Activated CD4-positive, alpha-beta T cell treated with anti-CD3 and anti-CD28 coated beads, Interleukin-2, amount 50 U/mL, for 16 hours (primary cell): ENCODE results near the gene PANK4.

Experiments
- DNase-seq: peaks from one replicate; pipeline ENCODE4 v3.0.0-alpha.2; 2020

The PANK4 gene

DNA sequence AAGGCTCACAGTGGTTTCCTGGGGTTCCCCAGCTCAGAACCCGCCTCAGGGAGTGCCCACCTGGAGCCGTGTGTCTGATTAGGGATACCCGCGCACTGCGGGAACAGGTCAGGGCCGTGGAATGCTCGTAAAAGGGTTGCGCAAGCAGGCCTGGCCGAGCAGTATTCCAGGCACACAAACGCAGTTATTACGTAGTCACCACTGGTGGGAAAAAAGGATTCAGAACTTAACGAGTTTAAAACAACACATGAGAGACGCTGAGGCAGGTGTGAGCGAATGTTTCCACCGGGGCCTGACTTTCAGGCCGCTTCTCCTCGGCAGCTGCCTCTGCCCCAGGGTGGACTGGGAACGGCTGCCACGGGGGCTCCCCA, 32.1 kb downstream of the PANK4 start:
- no peak for DNase-seq

DNA sequence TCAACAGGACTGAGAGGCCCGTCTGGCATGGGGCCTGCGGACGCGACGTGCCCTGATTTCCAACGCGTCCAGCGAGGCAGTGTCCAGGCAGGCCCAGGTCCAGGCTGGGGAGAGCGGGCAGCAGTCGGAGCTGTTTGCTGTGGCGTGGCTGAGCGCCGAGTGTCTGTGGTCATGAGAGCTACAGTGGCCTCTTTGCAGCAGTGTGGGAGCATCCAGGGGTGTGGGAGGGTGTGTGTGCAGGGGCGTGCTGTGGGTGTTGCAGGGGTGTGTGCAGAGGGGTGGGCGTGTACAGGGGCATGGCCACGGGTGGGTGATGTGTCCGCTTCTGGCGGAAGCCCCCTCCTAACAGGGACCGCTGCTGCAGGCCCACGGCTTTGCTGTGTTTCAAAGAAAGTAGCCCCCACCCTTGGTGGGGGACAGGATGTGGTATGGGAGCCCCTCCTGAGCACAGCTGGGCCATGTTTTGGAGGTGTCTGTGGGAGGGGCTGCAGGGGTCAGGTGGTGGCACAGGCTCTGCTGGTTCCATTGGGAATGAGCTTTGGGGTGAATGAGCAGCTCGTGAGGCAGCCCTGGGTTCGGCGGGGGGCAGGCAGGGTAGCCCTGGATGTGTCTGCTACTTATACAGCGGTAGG, 32.6 kb downstream of the PANK4 start:
- DNase-seq: no peak

DNA sequence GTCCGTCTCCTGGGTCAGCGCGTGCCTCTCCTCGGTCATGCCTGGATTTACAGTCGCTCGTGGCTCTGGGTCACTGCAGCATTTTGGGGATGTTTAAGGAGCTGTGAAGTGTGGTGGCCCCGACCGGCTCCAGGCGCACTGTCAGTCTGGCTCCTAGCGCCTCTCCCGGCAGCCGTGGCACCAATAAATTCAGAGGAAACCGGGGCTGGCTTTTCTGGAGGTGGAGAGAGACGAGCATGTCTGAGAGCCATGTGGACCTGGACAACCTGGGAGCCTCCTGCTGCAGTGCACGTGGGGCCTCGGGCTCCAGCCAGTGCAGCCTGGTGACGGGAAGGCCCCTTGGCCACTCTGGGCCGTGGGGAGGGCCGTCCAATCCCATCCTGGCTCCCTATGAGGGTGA, 33.2 kb downstream of the PANK4 start:
- no peak for DNase-seq

DNA sequence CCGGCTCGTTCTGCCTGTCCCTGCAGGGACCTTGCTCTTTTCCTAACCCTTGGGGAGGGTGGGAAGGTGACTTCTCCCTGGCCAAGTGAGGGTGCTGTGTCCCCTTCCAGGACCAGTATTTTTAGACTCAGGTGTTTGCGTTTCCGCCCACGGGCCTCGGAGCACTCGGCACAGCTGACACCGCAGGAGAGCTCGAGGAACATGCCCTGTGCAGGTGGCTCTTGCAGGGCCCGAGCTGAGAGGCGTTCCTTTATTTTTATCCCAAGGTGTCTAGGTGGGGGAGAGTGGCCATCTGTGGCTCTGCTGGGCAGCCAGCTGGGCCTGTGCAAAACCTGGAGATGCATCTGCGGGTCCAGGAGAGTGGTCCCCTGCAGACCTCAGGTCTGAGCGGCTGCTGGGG, 34.3 kb downstream of the PANK4 start:
- no peak for DNase-seq

DNA sequence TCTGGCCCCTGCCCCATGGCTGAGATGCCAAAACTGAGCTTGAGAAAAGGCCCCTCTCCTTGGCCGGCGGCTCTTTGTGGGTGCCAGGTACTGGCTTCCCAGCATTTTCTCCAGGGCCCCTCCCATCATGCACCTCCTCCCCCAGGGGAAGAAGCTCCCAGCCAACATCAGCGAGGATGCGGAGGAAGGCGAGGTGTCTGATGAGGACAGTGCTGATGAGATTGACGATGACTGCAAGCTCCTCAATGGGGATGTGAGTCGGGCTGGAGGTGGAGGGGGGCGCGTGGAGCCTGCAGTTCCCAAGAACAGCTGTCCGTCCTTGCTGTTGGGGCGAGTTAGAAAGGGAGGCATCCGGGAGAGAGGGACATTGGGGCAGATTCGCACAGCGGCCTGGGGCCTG, 36.8 kb downstream of the PANK4 start:
- DNase-seq: no peak

DNA sequence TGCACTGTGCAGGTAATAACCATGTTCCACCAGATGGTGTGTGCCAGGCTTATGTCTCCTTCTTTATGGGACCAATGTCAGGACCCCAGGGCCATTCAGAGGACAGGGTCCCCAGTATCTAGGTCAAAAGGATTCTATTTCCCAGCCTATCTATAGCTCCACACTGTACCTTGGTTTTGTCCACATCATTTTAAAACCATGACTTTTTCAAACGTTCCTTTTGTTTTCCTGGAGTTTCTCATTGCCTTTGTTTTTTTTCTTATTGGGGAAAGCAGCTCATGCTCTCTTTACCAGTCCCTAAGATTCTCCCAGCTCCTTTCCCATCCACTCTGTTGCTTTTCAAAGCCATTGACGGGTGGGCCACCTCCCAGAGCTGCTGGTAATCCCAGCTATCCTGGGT, 37.7 kb downstream of the PANK4 start:
- DNase-seq: no peak

DNA sequence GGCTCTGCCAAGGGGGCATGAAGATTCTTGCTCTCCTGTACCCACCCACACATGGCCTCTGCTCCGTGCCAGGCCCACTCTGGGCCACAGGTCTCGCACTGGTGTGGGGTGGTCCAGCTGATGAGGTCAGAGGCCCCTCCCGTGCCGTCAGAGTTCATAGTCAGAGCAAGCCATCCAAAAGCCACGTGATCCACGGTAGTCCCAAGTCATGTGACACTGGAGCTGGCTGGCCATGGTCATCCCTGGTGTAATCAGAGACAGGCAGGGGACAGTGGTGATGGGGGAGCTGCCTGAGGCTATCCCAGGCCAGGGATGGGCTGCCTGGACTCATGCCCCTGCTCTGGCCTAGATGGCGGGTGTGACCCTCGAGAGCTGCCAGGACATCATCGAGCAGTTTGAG, 39.8 kb downstream of the PANK4 start:
- no peak for DNase-seq

DNA sequence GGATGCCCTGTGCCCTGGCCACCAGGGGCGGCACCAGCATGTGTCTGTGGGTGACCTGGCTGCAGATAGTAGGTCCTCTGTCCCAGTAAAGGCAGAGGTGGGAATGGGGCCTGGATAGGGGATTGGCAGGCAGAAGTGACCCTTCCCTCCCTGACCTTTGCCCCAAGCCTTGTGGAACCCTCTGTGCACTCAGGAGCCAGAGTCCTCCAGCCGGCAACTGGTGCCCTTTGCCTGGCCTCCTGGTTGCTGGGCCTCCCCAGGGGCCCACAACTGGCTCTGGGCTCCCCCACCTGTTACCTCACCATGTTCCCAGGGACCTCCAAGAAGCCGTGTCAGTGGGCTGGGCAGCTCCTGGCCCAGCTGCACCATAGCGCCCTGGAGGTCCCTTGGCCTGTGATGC, 40.4 kb downstream of the PANK4 start:
- DNase-seq: no peak

DNA sequence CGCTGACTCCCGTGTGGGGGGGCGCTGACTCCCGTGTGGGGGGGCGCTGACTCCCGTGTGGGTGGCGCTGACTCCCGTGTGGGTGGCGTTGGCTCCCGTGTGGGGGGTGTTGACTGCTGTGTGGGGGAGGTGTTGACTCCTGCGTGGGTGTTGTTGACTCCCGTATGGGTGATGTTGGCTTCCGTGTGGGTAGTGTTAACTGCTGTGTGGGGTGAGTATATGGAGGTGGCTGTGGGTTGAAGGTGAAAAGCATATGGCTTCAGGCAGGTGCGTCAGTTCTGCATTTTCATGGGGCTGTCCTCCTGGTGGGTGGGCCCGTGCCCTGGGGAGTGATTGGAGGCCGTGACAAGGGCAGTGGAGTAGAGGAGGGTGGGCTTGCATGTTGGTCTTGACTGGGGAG, 42.4 kb downstream of the PANK4 start:
- no peak for DNase-seq

DNA sequence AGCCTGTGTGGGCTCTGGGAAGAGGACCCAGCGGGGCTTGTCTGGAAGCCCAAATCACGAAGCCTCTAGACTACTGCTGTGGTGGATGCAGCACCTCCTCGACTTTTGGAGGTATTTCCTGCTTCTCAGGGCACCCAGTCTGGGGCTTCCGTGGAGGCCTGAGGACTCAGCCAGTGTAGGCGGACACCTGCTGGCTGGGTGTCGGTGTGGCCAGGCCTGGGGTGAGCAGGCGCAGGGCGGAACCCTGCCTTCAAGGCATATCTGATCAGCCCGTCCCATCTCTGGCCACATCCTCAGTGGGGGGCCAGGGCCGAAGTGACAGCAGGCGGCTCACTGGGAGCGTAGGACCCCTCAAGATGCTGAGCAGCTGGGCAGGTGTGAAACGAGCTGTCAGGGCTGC, 43.4 kb downstream of the PANK4 start:
- DNase-seq: no peak

DNA sequence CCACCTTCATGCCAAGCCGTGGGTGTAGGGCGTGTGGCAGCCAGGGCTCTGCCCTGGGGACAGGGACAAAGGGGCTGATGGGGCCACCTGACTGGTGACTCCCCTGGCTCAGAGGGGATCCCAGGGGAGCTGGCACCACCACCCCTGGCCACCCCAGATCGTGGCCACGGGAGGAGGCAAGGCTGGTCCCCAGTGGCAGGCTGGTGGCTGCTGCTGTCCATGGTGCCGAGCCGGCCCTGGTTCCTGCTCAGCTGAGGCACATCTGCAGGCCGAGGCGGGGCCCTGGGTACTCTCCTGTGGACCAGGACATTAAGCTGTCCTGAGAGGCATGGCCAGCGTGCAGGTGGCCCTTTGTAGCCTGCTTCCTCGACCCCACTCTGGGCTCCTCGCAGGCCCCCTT, 43.8 kb downstream of the PANK4 start:
- DNase-seq: no peak

DNA sequence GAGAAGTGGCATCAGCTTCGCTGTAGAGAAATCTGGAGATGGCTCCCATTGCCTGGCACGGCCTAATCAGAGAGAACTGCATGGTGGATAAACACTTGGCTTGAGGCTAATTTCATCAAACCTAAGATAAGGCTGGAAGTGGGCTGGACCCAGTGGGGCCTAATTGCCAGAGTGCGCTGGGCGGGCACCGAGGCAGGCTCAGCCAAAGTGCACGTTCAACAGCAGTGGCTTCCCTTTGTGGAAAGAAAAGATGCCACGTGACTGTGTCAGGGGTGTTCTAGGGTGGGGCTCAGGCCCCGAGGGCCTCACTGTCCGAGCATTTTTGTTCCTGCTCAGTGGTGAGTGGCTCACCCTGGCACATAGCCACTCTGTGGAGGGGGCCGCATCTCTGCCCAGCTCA, 44.5 kb downstream of the PANK4 start:
- no peak for DNase-seq

DNA sequence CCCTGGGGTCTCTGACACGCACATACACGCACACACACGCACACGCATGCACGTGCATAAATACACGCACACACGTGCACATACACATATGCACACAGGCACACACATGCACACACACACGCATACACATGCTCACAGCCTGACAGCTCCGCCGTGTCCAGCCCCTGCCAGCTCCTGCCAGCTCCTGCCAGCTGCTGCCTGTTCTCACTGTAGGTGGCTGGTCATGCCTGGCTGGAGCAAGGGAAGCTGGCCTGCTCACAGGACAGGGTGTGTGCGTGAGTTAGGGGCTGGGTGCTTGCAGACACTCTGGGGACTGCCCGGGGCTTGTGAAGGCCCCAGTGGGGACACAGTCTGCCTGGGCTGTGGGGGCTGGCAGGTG, 45.4 kb downstream of the PANK4 start:
- no peak for DNase-seq

DNA sequence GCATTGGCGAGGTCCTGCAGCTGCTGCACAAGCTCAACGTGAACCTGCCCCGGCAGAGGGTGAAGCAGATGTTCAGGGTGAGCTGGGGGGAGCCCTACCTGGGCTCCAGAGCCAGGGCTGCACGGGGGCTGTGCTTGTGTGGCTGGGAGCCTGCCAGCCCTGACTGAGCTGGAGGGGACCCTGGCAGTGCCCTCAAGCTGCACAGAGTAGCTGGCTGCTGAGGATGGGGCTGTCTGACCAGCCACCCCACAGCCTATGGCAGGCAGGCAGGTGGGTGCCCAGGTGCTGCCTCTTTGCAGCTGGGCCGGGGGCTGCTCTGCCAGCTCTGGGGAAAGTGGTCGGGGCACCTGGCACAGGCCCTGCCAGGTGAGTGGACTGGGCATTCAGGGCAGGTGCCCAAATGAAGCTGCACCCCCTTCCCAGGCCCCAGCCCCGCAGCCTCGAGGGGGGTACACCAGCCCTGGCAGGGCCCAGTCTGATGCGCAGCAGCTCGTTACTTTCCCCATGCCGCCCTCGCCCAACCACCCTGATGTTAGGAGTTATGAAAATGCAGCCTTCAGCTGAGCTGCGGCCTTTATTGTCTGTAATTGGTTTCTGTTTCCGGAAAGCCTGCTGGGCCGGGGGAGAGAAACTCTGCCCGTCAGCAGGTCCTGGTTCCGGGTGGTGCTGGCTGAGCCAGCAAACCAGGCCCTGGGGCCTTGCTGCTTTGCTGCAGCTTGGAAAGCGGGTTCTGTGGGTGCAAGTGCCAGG, 46.0 kb downstream of the PANK4 start:
- no peak for DNase-seq

DNA sequence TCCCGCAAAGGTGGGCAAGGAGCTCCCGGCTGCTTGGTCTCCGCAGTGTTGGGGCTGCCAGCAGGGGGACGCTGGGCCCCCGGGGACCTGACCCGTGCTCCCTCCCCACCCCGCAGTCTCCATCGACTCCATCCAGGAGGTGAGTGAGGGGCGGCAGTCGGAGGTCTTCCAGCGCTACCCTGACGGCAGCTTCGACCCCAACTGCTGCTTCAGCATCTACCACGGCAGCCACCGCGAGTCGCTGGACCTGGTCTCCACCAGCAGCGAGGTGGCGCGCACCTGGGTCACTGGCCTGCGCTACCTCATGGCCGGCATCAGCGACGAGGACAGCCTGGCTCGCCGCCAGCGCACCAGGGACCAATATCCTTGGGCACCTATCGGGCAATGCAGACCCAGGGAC, 46.8 kb downstream of the PANK4 start:
- no peak for DNase-seq

DNA sequence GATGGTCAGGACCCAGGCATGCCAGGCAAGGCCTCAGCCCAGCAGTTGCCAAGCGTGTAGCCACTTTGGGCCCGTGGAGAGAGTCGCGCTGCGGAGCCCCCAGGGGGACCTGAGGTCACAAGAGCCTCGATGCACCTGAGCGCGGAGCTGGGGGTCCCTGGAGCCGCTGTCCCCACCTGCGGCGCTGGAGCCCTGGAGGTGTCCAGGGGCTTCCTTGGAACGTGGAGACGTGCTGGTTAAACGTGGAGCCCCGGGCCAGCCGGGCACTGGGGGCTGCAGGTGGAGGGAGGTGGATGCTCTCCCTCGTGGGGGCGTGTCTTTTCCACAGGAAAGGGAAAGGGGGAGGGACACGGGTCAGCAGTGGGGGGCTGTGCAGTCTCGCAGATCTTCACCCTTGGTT, 47.2 kb downstream of the PANK4 start:
- no peak for DNase-seq

DNA sequence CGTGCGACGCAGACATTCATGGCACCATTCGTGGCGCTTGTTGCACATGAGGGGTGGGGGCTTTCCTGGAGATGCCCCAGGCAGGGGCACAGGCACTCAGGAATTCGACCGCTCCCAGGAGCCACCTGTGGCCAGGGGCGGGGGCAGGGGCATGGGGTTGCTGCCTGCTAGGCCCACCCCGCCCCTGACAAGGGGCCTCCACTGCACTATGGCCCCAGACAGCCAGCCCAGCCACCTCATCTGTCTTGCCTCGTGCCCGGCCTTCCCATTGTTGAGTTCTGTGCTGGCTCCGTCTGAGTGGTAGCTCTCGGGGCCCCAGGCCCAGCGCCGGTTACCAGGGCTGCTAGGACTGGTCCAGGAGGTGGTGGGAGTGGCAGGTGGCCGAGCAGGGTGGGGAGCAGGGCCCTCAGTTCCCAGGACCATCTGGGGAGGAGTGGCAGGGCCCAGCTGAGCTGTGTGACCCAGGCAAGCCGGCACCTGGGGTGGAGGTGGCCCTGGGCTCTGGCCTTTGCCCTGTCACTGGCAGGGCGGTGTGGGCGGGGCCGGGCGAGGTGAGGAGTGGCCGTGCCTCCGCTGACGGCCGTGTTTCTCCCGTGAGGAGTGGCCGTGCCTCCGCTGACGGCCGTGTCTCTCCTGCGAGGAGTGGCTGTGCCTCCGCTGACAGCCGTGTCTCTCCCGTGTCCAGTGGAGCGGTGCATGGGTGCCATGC, 48.5 kb downstream of the PANK4 start:
- no peak for DNase-seq

DNA sequence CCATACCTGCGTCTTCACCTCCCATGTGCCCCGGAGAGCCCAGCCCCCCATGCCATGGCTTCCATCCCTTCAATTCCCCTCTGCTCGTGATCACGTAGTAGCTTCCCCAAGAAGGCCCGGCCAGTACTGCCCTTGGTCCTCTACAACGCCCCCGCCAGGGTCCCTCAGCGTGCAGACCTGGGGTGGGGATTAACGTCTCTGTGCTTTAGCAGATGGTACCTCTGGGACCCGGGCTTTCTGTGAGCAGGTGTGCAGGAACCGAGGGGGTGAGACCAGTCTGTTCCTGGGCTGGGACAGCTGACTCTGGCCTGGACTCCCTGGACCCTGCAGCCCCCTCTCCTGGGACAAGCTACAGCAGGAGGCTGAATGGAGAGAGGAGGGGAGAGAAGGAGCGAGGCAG, 49.1 kb downstream of the PANK4 start:
- no peak for DNase-seq

DNA sequence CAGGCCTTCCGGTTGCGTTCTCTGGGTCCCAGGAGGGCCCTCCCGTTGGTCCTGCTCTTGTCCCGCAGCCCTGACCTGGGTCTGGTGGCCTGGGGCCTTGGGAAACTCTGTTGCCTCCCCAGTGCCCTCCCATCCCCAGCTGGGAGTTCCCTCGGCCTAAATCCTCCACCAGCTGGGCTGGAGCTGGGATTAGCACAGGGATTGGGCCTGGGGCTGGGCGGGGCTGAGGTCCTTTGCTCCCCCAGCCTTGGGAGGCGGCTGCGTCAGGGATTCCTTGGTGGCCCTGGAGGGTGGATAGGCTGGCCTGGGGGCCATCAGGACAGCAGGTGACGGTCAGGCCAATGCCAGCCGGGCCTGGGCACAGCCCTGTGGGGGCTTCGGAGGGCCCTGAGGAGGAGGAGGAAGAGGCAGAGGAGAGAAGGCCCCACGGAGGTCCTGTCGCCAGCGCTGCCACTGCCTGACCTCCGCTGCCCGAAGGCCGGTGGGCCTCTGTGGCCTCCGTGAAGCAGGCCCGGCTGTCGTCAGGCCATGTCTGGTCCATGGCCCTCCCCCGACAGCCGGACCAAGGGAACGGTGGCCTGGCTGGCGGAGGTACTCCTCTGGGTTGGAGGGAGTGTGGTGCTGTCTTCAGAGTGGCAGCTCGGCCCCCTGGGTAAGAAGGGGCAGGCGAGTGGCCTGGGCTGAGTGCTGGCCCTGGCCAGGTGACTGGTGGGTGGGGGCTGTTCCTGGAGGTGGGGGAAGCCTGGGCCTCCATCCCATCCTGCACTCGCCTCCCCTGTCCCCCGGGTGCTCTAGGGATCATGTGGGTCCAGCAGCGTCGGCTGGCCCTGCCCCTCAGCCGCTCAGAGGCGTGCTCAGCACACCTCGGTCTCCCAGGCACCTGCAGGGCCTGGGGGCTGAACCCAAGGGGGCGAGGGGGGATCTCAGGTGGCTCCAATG, 50.1 kb downstream of the PANK4 start, which contains the start of gene PLCH2:
TSS of gene PLCH2 (plus strand) at position 229 of the 939 bp plus-strand sequence. CDS start at position 529, 300 bp downstream.
- no peak for DNase-seq

DNA sequence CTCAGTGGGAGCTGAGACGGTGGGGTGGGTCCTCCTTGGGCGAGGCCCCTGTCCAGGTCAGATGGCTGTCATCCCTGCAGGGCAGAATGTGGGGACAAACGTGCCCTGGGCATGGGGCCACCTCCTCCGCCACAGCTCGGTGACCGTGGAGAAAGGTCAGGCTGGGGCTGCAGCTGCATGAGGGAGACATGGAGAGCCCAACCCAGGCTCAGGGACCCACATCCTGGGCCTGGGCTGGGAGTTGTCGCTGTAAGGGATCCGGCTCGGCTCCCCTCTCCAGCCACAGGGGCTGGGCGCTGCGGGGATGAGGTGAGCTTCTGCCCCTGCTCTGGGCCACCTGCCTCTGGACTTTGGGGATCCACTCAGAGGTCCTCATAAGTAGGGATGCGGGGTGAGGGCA, 50.8 kb downstream of the PANK4 start:
- no peak for DNase-seq

DNA sequence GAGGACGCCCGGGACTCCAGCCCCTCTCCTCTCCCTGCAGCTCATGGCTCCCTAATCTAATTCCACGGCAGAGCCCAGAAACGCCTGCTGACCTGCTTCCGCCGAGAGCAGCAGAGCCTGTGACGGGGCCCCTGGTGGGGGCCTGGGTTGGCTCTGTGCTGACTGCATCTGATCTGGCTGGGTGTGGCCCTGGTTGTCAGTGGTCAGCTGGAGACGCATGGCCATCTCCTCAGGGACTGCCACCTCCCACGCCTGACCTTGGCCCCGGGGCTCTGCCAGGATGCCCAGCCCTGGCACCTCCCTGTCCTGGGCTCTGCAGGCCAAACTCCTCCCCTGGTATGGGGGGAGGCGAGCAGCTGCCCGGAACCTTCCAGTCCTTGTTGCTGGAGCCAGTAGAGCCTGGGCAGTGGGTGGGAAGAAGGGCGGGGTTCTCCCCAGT, 51.4 kb downstream of the PANK4 start:
- no peak for DNase-seq

DNA sequence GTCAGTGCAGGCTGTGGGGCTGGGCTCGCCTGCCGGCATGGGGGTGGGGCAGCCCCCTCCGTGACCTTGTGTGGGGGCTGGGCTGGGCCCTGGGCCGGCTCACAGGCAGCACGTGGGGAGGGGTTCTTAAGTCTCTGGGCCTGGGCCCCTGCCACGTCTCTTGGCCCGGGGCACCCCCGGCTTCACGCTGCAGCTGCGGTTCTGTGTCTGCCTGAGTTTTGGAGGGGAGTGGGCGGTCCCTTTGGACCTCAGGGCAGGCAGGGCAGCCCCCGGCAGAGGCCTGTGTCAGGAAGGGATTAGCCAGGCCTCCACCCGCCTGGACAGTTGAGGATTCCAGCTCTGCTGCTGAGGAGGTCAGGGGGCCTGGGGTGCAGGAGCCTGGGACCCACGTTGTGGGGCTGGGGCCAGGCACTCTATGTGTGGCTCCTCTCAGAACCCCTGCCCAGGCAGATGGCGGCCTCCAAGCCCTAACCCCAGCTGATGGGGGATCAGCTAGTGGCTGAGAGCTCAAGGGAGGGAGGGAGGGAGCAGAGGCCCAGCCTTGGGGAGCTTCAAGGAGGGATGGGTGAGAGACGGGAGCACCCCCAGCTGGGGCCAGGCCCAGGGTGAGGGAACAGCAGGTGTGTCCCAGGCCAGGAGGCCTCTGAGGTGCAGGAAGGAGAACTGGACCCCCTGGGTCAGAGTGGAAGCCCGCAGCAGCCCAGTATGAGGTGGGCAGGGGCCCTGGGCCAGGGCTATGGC, 52.1 kb downstream of the PANK4 start:
- DNase-seq: no peak
